NCI-H2107 treated with DMSO at 0.1 percent for 48 hours (cell line): ENCODE measurements around the gene TMEM135.
"Not testable (repeated sequence)": the region's sequence is repeated elsewhere in the genome, so short reads cannot be mapped to it uniquely, and the experiment has no call there.

Experiments
- DNase-seq: peaks from one replicate; lab custom pipeline; 2025; ENCODE audit not compliant: unreplicated experiment; lab: John Stamatoyannopoulos, UW

Gene TMEM135

DNA sequence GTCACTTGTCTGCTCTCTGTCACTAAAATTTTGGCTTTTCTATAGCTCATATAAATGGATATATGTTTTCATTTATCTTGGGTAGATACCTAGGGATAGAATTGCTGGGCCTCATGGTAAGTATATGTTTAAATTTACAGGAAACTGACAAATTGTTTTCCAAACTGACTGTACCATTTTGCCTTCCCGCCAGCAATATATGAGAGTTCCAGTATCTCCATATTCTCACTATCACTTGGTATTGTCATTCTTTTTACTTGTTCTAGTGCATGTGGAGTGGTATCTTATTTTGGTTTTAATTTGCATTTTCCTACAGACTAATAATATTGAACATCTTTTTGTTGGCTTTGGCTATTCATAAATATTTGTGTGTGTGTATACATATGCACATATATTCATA is 101.7 kb downstream of the TMEM135 start:
- DNase-seq, result no peak

DNA sequence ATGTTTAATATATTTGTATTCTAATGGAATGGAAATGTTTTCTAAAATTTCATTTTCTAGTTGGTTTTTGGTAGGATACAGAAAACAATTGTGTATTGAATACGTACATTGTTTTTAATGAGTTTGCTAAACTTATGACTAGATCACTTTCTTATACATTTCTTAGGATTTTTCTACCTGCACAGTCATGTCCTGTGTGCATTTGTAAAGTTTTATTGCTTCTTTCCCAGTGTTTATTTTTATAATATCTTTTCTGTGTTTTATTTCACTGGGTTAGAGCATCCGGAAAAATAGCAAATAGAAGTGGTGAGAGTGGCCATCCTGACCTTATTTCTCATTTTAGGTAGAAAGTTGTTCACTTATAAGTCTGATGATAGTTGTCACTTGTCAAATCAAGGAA is 103.6 kb downstream of the TMEM135 start:
- no peak for DNase-seq

DNA sequence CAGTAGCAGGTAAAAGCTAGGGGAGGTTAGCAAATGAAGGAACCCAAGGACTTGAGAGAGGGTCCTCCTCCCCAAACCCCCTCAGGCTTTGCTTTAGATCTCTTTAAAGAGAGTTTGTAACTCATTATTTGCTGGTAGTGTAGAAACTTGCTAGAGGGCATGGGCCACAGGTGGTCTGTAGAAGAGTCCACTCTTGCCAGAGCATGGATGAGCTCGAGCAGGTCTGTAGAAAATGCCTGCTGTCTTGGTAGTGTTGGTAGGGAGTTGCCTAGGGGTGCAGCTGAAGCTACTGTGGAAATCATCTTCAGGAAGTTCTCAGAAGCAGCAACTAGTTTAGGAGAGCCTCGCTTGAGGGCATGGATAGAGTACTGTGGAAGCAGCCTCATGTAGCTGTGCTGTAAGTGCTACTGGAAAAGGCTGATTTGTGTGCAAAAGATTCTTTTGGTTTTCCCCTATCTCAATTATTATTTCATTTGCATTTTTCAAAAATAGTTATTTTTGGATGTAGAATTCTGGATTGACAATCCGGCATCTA is 104.3 kb downstream of the TMEM135 start:
- DNase-seq, result no peak

DNA sequence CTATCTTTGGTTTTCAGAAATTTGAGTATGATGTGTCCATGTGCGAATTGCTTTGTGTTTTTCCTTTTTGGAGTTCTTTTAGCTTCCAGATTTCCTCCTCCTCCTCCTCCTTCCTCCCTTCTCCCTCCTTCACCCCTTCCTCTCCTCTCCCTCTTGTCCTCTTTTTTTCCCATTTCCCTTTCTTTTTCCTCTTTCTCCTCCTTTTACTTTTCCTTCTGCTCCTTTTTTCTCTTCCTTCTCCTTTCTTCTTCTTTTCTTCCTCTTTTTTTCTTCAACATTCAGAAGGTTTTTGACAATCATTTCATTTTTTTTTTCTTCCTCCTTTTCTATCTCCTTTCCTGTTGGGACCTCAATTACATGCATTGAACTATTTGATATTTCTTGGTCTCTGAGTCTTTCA is 104.9 kb downstream of the TMEM135 start:
- DNase-seq, result no peak

DNA sequence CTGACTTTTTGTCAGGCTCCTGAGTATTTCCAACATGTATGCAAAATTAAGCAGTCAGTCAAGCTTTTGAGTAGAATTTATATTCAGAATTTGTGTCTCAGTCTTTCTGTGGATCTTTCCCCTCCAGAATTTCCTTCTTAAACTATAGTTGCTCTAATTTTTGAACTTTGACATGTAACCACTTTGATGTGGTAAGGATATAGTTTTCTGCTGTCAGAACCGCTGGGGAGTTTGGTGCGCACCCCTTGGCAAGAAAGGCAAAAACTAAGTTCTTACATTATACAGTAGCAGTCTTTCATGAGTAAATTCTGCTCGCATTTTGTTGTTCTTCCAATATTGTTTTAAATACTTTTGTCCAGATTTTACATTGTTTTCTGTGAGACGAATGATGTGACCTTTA is 105.9 kb downstream of the TMEM135 start:
- no peak for DNase-seq

DNA sequence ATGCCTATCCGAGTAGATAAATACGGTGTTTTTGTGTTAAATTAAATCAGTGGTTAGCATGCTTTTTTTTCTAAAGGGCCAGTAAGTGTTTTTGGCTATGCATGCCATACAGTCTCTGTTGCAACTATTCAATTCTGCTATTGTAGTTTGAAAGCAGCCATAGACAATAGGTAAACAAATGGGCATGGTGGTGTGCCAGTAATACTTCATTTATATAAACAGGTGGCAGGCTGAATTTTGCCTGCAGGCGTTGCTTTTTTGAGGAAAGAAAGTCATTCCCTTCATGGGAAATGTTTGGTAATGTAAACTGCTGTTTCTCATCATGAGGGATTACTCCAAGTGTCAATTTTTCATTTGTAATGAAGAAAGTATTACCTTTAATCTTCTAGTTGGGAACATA is 106.5 kb downstream of the TMEM135 start:
- no peak for DNase-seq

DNA sequence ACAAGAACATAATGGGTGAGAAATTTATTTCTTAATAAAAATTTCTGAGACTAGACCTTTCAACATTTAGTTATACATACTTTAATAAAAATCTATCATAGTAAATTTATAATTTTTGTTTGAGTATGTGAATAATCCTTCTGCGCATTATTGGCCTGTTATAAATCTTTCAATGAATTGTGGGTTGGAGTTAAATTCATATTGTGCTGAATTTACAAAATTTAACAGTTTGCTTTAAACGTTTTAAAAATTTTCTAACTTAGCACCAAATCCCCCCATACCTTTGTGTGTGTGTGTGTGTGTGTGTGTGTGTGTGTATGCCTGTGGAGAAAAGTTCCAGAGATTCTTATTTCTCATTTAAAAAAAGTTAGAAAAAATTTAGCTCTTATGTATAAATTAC is 111.0 kb downstream of the TMEM135 start:
- DNase-seq, result no peak

DNA sequence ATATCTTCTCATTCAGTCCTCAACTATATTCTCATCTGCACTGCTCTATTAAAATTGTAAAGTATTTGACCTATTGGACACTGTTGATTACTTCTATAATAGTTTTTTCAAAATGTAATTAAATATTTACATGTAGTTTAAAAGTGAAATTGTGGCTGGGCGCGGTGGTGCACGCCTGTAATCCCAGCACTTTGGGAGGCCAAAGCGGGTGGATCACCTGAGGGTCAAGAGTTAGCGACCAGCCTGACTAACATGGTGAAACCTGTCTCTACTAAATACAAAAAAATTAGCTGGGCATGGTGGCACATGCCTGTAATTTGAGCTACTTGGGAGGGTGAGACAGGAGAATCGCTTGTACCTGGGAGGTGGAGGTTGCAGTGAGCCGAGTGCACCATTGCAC is 112.0 kb downstream of the TMEM135 start:
- DNase-seq, result not testable (repeated sequence)

DNA sequence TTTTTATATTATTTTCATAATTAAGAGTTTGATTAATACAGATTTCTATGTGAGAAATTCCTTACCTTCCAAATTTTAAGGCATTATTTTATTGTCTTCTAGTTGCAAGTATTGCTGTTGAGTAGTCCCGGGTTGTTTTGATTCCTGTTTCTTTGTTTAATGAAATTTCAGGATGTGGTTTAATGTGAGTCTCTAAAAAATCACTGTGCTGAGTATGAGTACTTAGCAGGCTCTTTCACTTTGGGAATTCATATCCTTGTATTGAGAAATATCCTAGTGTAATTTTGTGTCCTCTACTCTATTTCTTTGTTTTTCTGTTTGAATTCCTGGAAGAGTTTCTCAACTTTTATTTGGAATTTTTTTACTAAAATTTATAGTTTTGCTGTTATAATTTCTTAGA is 113.2 kb downstream of the TMEM135 start:
- no peak for DNase-seq

DNA sequence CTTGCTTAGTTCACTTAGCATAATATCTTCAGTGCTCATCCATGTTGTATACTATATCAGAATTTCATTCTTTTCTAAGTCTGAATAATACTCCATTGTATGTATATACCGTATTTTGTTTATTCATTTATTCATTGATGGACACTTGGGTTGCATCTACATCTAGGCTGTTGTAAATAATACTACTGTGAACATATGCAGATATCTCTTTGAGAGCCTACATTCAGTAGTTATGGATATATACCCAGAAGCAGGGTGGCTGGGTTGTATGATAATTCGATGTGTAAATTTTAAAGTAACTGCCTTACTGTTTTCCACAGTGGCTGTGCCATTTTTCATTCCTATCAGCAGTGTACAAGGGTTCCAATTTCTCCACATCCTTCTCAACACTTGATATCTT is 116.5 kb downstream of the TMEM135 start:
- DNase-seq, result no peak

DNA sequence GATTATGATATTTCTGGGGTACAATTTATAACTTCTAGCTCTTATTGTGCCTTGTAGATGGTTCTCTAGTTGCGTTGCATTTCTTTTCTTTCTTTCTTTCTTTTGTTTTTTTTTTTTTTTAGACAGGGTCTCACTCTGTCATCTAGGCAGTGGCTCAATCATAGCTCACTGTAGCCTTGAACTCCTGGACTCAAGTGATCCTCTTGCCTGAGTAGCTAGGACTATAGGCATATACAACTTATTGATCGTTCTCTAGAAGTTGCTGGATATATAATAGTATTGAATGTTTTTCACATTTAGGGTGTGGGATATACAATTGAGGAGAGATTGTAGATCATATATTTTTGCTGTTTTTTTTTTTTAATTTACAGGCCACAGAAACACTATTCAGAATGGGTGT is 119.2 kb downstream of the TMEM135 start:
- no peak for DNase-seq

DNA sequence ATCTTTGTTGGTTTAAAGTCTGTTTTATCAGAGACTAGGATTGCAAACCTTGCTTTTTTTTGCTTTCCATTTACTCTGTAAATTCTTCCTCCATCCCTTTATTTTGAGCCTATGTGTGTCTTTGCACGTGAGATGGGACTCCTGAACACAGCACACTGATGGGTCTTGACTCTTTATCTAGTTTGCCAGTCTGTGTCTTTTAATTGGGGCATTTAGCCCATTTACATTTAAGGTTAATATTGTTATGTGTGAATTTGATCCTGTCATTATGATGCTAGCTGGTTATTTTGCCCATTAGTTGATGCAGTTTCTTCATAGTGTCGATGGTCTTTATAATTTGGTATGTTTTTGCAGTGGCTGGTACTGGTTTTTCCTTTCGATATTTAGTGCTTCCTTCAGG is 131.3 kb downstream of the TMEM135 start:
- DNase-seq, result not testable (repeated sequence)

DNA sequence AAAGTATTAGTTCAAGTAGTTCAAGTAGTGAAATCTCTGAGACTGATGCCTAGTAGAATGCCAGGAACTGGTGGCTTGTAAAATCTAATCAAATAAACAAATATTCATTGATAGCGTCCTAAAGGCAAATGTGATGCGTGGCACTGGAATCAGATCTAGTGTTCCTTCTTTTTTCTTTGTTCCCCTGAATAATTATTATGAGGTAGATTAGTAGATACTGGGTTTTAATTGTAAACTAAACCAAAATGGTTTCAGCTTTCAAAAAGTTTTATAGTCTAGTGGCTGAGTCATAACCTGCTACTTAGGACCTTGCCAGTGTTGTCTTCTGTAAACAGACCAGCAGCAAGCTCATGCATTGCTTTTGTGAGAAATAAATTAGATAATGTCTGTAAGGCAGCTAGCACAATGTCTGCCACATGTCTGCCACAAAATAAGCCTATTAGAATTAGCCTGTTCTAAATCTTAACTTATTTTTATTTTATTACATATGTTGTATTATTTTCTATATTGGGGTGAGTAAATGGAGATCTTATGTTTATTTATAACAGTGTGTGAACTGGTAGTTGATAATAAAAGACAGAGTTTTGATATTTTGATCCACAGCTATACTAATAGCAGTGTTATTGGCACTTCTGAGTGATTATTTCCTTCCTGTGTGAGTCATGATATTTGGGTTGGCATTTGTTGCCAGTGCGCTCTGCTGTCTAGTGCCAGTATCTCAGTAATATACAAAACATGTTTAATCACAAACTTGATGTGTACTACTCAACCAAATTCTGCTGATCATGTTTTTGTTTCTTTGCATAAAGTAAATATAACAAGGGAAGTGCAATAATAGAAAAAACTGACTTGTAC is 135.7 kb downstream of the TMEM135 start:
- DNase-seq, result peak; percentile 43

DNA sequence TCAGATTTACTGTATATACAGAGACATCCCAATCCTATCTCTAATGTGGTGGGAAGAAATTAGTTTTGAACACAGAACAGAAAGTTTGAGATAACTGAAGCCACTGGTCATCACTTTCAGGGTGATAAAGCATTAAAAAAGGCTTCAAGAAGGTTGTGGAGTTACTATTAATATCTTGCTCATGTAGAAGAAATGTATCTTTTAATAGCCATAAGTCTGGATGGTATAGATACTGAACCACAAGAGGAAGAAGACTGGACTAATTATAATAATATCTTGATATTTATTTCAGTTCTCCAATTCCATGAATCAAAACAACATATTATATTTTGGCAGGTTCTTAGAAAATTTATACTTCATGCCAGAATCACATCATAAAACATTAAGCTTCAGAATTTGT is 137.1 kb downstream of the TMEM135 start:
- no peak for DNase-seq

DNA sequence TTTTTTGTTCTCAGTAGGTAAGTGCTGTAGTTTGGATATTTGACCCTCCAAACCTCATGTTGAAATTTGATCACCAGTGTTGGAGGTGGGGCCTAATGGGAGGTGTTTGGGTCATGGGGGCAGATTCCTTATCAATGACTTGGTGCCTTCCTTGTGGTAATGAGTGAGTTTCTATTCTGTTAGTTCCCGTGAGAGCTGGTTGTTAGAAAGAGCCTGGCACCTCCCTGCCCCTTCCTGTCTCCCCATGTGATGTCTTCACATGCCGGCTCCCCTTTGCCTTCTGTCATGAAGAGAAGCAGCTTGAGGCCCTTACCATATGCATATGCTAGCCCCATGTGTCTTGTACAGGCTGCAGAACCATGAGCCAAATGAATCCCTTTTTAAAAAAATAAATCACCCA is 138.3 kb downstream of the TMEM135 start:
- DNase-seq, result no peak

DNA sequence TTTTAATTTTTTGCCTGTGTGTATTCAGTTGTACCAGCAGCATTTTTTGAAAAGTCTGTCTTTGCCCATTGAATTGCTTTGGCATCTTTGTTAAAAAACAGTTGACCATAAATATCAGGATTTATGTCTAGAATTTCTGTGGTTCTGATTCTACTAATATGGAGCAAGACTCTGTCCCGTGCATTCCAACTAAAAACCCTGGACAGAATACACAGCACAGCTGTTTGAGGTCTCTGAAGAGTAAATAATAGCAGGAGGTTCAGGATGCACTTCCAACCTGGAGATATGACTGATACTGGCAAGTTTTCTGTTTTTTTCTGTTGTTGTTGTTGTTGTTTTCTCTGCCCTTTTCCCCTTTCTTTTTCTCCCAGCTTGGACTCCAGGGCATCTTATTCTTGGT is 141.9 kb downstream of the TMEM135 start:
- DNase-seq, result no peak

DNA sequence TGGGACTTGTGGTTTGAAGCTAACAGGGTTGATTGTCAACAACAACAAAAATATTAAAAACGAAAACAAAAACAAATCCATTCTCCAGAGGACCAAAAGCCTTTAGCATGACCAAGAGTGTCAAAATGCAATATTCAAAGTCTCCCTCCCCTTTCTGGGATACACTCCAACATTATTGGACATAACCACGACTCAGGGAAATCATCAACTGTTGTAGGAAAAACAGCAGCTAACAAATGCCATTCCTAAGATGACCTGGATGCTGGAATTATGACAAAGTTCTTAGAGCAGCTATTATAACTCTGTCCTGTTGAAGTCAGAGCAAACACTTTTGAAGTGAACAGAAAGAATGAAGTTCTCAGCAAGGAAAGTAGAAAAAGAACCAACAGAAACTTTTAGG is 143.0 kb downstream of the TMEM135 start:
- no peak for DNase-seq

DNA sequence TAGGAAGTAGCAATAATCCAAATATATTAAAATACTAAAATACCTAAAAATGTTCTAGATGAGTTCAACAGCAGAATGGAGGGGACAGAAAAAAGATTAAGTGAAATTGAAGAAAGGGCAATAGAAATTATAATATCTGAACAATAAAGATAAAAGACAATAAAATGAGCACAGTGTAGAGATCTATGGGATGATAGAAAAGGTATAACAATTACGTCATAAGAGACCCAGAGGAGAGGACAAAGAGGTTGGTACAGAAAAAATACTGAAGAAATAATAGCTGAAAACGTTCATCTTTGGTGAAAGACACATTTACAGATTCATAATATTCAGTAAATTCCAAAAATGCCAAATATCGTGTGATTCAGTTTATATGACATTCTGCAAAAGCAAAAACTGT is 143.4 kb downstream of the TMEM135 start:
- no peak for DNase-seq

DNA sequence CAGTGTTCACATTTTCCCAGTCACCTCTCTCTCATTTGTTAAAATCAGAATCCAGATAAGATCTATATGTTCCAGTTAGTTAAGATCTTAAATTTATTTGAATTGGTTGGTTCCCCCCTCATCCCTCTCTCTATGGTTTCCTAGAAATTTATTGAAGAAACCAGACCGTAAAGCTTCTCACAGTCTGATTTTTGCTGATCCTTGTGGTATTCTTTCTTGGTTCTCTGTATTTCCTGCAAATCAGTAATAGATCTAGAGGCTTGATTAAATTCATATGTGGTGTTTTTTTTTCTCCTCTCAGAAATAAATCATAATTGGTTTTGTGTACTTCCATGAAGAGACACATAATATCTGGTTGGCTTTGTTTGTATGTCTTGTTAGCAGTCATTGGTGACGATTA is 147.5 kb downstream of the TMEM135 start:
- no peak for DNase-seq

DNA sequence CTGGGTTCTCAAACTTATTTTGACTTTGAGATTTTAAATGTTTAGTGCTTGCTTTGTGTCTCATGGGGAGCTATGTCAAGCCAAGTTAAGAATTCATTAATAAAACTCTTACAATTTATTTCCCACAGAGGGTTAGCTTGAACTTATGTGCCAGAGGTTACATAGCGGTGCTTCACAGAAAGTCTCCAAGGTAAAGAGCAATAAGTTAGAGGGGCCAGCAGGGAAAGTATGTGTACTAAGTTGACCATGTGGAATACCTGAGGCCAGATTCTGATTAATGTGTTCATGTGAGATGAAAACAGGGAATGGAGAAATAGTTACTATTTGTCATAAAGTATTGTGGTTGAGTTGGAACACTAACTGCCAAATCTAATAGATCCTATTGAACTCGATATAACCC is 149.3 kb downstream of the TMEM135 start:
- DNase-seq, result no peak

DNA sequence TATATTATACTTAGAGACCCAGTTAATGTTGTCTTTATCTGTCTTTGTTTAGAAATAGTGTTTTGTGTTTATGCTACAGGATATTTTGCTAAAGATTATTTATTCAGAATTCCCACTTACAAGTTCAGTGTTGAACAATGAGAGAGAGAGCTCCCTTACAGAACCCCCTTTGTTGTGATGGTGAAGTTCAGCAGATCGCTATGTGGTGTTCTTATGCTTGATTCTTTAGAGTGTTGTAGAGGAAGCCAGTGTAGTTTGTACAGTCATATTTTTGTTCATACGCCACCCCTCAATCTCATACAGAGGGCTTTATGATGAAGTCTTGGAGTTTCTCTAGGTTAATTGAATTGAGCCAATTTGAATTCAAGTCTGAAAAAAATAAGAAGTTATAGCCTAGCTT is 150.2 kb downstream of the TMEM135 start:
- DNase-seq, result no peak

DNA sequence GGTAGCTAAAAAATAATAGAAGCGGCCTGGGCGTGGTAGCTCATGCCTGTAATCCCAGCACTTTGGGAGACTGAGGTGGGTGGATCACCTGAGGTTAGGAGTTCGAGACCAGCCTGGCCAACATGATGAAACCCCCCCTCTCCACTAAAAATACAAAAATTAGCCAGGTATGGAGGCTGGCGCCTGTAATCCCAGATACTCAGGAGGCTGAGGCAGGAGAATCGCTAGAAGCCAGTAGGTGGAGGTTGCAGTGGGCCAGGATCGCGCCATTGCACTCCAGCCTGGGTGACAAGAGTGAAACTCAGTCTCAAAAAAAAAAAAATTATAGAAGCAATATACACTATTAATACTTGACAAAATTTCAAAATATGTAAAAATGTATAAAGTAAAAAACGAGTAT is 150.7 kb downstream of the TMEM135 start:
- DNase-seq, result not testable (repeated sequence)

DNA sequence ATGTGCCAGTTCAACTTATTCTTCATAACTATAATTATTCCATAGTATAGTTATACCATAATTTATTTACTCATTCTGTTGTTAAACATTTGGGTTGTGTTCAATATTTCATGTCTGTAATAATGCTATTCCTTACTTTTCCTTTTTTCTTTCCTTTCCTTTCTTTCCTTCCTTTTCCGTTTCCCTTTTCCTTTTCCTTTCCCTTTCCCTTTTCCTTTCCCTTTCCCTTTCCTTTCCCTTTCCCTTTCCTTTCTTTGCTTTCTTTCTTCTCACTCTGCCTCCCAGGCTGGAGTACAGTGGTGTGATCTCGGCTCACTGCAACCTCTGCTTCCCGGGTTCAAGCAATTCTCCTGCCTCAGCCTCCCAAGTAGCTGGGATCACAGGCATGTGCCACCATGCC is 151.2 kb downstream of the TMEM135 start:
- DNase-seq, result not testable (repeated sequence)
